B cell (primary cell): Measurements from ENCODE around the gene LCN12.

Experiments
- CTCF ChIP-seq: fragments of 200-600 bp; IDR thresholded peaks from one replicate; pipeline ENCODE4 v1.8.0; 2022; ENCODE audit warnings: antibody characterized with exemption, mild to moderate bottlenecking
- EZH2 ChIP-seq: IDR thresholded peaks from 2 replicates; pipeline ENCODE4 v1.6.1; 2012; ENCODE audit warnings: borderline replicate concordance, low read depth, mild to moderate bottlenecking, moderate library complexity, low read length; ENCODE audit not compliant: insufficient read depth, poor library complexity, severe bottlenecking

GRCh38 chr9:136956604-136957003 lies 4.5 kb downstream of the LCN12 start:
- TF ChIP-seq EZH2 = no peak
- no peak for TF ChIP-seq CTCF
